GM18517 (cell line): ENCODE data around the gene DIO2.

Experiments used
- ATAC-seq: cut with Tn5 transposase; IDR thresholded peaks from one replicate; pipeline ENCODE4 v1.9.1; 2021; ENCODE audit warnings: mild to moderate bottlenecking, moderate library complexity; ENCODE audit not compliant: unreplicated experiment

Gene DIO2

DNA sequence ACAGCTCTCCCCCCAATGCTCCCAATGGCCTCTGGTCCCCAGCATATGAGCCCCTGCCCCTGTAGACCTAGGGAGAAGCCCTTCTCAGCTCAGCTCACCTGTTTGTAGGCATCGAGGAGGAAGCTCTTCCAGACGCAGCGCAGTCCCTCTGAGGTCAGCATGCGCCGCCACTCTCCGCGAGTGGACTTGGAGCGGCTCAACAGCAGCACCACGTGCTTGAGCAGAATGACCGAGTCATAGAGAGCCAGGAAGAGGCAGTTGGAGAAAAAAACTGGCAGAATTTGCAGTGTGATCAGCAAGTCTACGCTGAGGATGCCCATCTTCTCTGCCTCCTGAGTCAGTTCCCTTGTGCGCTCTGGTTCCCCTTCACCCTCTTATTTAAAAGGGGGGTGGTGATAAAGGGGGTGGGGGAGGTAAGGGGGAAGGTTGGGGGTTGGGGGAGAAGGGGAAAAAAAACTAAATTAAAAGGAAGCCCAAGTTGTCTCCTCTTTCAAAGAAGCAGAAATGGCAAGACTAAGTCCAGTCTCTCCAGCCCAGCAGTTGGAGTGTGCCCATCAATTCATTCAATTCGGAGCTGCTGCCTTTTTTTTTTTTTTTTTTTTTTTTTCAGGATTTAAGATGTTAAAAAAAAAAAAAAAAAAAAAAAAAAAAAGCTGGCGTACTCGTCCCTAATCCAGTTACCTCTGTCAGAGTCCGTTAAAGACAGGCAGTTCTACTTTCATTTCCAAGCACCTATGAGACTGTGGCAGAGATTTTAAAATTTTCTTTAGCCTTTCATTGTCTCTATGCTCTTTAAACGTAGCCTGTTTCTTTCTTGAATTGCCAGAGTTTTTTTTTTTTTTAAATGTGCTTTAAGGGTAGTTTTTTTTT is at the start of gene DIO2:
DIO2 (minus strand) TSS at position 352 of the 870 bp plus-strand sequence; CDS start at position 320, 32 bp downstream.
- no peak for ATAC-seq

DNA sequence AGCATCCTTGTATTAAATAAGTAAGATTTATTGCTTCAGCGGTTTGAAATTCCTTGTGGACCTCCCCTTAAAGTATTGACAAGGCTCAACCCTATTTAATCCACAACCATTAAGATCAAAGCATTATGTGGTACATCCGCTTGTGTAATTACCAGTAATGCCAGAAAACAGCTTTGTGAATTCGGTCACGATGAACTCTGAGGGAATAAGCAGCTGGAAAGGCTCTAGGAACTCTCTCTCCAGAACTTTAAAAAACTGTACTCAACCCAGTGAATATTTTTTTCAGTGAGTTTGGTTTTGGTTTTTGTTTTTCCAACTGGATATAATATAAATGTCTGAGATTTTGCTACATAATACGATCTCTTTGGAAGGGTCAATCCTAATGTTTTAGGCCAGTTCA is 49.3 kb upstream of the DIO2 start:
- no peak for ATAC-seq

DNA sequence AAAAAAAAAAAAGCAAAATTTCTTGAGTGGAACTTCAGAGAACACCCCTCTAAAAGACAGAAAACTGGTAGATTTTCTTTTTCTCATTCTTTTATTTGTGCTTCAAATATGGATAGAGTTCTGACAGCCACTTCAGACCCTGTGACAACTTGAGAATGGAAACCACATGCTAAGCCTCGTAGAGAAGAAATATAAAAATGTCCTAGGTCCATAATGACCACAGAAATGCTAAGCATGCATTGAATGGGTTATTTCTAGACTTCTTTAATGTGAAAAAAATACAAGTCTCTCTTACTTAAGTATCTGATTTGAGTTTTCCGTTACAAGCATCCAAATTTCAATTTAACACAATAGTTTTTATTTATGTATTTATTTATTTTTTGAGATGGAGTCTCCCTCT is 28.3 kb upstream of the DIO2 start:
- ATAC-seq, result no peak

DNA sequence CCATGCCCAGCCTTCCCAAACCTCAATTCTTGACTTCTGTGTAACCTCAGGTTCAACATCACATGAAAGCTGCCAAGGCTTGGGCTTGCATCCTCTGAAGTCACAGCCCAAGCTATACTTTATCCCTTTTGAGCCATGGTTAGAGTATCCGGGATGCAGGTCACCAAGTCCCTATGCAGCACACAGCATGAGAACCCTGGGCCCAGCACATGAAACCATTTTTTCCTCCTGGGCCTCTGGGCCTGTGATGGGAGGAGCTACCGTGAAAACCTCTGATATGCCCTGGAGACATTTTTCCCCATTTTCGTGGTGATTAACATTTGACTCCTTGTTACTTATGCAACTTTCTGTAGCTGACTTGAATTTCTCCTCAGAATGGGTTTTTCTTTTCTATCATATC is 25.8 kb upstream of the DIO2 start:
- no peak for ATAC-seq

DNA sequence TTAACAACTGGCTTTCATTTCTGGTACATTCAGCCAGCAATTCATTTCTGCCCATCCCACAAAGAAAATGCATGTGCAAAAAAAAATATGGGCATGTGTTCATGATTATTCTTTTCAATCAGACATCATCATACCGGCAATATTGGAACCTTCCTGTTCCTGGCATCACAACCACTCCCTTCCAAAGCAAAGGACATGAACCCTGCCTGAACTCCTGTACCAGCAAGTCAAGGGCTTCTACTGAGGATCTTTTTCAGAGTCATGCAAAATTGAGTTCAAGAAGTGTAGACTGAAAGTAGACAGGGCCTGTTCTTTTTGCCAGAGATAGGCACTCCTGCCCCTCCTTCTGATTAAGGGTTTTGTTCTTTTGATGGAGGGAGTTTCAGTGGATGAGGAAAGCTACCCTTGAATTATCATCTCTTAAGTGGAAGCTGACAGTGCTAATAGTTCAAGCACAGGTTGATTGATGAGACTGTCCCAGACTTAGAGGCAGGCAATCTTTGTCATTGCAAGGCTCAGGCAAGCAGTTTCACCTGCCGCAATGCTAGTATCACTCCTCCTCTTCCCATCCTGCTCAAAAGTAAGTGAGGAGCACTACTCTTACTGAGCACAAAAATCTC is 22.3 kb upstream of the DIO2 start:
- ATAC-seq, result no peak

DNA sequence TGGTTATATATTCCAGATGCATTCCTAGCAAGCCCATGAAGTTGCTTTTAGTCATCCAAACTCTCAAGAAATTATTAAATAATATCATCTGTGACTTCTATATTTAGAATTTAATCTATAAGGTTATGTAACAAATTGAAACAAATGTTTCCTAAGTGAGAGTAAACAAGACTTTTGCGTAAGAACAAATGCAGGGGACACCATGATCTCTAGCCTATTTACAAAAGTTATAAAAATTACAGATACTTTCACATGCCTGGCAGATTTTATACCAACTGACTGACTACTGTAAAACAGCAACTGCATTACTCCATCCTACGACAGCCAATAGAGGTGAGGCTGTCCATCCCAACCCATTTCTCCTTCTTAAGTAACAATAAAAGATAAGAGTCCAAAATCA is 20.4 kb upstream of the DIO2 start:
- no peak for ATAC-seq

DNA sequence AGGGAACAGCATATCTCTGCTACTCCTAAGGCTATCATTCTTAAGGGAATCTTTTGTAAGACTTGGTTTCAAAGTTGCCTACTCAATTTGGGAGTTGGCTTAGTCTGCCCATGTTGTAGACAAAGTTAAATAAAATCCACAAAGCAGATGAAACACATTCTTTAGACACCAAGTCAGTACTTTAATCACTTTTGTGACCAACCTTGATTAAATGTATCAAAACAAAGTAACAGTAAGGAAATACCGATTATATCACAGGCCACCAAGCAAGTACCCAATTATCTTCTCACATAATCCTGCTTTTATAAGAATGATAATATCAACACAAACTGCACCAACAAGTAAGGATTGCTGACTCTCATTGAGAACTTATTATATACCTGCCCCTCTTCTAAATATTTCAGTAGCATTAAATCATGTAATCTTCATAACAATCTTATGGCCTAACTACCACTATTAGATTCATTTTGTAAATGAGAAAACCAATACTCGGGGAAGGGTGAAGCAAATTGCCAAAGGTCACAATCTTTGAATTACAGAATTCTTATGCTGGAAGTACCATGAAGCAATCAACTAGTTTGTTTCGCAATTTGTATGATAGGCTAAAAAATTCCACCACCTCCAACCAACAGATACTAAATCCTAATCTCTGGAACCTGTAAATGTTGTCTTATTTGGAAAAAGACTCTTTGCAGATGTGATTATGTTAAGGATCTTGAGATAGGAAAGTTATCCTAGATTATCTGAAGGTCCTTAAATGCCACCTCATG is 12.6 kb upstream of the DIO2 start:
- ATAC-seq, result no peak

DNA sequence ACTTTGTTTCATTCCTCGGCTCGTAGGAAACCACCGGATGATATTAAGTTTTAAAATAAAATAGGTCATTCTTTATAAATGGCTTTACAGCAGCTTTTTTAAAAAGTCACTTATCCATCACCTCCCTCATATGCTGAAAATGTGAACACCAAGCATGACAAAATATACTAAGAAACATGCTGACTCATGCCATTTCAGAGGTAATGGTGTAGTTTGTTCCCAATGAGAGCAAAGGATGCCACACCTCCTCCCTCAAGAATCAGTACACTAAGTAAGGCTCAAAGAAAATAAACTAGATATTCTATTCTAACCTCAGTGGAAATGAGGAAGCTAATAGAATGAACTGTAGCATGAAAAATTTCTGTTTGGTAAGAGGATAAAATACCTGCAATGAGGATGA is 5.5 kb upstream of the DIO2 start:
- no peak for ATAC-seq

DNA sequence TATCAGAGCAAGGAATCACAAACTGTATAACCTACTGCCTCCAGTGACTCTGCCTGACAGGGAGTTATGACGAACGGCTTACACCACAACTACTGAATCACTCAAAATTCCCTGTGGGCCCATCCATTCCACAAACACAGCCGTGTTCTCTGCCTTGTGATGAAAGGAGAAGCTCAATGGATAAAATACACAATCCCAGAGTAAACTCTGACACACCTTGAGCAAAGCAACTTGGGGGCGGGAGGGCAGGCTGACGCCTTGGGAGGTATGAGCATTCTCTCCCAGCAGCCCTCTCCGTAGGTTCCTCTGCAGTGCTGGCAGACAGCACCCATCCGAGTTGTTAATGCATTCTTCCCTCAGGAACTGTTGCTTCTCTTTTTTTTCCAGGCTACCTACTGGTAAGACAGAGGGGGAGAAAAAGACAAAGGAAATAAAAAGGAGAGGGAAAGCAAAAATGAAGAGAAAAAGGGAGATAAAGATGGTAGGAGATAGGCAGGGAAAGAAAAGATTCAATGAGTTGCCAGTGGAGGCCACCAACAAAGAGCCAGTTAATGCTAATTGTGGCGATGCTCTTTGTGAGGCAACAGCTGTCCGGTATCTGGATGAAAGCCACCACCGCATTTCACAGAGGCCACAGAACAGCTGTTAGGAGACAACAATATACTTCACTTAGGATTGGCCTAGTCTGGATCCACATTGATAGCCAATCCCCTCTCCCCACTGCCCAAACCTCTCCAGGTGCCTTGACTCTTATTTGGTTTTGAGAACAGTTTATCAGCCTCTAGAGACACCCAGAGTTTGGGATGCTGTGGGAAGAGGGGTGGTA is 4.7 kb upstream of the DIO2 start:
- ATAC-seq, result no peak

DNA sequence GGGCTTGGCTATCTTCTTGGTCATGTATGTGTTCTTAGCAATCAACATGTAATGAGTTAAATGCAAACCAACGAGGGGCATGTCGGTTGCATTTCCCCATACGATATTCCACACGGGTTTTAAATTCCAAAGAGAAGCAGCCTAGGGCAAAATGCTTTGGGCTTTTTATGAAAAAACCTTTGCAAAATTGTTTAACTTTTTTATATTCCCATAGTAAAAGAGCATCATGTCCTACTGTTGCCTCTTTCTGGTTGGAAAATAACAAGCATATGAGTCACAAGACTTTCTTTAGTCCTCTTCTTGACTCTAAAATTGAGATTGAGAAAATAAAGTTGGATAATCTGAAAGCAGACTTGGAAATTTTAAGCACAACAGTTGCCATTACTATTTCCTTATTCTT is 3.8 kb upstream of the DIO2 start:
- ATAC-seq, result no peak

DNA sequence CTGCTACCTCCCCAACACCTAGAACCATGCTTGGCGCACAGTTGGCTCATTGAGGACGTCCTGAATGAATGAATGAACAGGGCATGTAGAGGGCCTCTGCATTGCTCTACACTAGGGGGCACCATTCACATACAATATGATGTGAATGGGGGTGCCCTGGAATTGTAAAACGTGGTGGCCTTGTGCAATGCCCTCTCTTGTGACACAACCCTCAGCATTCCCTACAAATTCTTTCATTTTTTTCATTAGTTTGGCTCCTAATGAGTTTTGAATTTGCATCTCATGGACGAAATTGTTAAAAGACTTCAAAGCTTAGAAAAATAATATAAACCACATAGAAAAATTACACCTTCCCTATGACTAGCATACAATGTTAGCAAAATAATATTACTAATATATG is 2.3 kb upstream of the DIO2 start:
- ATAC-seq, result no peak

DNA sequence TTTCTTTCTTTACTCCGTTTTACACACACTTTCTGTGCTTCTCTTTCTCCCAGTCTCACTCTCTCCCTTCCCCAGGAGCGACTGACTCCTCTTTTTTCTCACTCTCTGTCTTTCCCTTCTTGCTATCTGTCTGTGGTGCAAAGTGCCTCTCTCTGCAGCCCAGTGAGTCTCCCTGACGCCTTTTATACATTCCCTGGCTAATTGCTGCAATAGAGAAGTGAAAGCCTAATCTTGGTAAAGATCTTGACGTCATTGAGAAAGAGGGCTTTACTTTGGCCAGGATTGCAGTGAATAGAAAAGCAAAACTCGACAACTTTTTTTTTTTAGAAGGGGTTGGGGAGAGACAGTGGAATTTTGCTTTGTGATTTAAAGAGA is 706 bp upstream of the DIO2 start:
- no peak for ATAC-seq

DNA sequence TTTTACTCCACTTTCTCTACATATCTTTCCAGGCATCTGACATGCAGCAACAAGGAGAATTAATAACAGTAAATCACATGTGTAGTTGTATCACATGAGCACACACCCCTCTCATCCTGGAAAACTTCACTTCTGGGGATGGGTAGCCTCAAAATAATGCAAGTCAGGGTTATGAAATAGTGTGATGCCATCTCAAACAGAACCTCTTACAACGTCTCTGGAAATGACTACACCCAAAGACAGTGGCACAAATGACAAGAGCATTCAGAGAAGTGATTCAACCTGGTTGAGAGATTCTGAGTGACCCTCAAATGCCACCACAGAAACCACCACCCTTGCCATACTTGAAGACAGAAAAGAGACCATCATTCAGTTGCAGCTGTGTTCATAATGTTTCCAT is 2.8 kb downstream of the DIO2 start:
- ATAC-seq, result no peak

DNA sequence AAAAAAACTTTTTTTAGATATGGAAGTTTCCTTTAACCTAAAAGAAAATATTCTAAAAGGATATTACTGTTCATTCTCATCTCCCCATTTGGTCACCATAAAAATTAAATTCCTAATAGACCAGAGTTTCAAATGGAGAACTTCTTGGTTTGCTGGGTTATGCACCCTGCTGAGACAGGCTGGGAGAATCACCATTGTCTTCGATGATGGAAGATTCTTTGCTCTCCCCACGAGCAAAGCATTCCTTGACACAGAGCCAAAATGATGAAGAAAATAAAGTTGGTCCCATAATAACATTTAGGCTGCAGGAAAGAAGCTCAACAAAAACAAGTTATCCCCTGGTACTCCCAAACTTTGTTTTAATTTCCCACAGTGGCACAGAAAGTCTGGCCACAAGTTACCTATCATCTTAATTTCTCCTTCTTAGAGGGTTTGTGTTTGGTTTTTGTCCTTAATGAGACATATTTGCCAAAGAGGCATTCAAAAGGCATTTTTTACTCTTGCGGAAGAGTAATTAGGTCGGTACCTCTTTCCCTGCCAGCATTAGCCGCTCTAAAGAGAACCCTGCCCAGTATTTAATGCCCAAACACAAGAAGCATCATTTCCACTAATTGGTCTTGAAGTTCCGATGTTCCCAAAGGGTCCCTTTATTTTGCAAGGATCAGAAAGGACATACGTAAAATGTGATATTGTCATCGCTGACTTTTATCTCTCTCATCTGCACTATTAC is 4.8 kb downstream of the DIO2 start:
- no peak for ATAC-seq

DNA sequence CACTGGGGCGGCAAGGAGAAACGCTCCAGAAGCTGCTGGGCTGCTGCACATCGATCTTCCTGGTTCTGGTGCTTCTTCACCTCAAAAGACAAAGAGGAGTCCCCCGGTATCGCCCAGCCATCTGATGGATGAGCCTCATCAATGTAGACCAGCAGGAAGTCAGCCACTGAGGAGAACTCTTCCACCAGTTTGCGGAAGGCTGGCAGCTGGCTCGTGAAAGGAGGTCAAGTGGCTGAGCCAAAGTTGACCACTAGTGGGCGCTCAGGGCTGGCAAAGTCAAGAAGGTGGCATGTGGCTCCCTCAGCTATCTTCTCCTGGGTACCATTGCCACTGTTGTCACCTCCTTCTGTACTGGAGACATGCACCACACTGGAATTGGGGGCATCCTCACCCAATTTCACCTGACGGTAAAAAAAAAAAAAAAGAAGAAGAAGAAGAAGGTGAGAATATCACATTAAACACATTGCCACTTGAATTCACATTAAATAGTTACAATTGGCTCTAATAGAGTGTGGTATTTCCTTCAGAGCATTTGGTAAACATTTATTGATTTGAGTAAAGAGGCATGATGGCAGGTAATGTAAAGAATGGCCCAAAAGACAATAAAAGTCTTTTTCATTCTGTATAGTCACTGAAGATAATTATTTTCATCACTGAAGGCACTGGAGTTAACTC is 8.3 kb downstream of the DIO2 start:
- ATAC-seq, result no peak

DNA sequence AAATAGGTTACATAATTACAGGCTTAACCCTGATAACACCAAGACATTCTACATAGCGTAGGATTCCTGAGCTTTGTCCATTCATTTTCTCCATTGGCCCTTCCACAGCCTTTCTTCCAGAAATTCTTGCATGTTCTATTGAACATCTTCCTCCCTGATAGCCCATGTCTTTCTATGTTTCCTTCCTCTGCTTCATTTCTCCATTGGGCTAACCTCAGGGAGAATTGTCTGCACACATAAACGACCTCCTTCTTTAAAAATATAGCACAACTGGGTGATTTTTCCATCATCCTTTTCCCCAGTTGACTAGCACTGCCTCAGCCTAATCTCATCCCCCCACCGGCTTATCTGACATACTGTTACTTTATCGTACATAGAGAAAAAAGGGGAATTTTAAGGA is 11.2 kb downstream of the DIO2 start:
- ATAC-seq, result no peak

DNA sequence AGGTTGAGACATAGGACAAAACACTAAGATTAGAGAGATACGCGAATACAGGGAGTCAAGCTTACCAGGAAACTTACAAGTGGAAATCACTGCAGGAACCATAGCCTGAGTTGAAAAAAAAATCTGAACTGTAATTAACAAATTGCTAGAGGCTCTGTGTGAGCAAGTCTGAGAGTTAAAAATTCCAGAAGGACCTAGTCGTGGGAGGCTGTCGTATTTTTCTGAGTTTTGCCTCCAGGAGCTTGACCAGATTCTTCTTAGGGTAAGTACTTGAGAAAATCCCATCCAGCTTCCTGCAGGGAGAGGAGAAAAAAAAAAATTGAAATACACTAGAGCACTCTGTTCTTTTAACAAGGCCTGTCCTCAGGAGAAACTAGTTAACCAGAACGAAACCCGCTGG is 22.7 kb downstream of the DIO2 start:
- ATAC-seq, result no peak

DNA sequence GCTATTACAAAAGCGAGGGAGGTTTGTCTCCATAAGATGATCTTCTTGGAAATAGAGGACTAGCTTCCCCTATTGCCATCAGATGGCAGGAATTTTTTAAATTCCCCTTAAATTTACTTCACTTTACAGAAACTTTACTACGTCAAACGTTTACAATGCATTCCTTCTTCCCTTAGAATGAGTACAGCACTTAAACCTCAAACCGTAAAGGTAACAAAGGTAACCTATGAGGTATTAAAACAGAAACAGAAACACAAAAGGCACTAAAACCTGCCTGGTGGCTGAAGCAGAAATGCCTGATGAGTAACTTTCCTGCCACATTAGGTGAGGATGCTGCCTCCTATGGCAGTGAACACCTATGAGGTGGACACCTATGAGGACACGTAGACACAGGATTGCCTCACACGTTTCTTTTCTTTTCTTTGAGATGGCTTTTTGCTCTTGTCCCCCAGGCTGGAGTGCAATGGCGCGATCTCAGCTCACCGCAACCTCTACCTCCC is 25.0 kb downstream of the DIO2 start:
- no peak for ATAC-seq

DNA sequence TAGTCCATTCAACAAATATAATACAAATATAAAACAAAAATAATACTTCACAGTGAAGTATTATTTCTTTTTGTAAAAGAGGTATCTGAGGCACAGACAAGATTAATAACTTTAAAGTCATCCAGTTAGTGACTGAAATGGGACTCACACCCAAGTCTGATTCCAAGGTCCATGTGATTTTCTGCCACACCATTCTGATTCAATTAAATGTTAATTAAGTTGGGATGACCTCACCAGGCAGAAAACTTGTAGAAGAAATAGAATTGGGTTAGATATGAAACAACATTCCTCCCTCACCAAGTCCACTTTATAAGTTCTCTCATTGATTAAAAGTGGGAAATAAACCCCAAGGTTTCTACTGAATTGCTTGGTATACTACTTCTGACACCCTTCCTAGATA is 34.4 kb downstream of the DIO2 start:
- ATAC-seq, result no peak
